HL-60 (cell line): Measurements from ENCODE around the gene MST1.

Experiments
- DNase-seq, 2 experiments: peaks; one replicate each; pipeline ENCODE4 v3.0.0-alpha.2; 2010 to 2020; ENCODE audit warnings: low read depth in 1 of 2, low spot score in 1 of 2
- H3K27ac ChIP-seq: fragments of 250-450 bp; sonication (Bioruptor Pico); replicated peaks from 2 replicates; pipeline ENCODE4 v1.5.1; 2020; ENCODE audit warnings: mild to moderate bottlenecking, moderate library complexity
- H3K27me3 ChIP-seq: fragments of 250-450 bp; sonication (Bioruptor Pico); 2 replicates; pipeline ENCODE4 v1.5.1; 2021; ENCODE audit warnings: mild to moderate bottlenecking, moderate library complexity; ENCODE audit not compliant: insufficient read depth, poor library complexity, severe bottlenecking
- H3K4me3 ChIP-seq: replicated peaks from 2 replicates; pipeline ENCODE4 v1.5.1; 2011; ENCODE audit warnings: mild to moderate bottlenecking, control low read depth, low read length; ENCODE audit not compliant: insufficient read depth
- GABPA ChIP-seq: IDR thresholded peaks from 2 replicates; pipeline ENCODE4 v1.6.1; 2012; ENCODE audit warnings: low read depth
- POLR2AphosphoS5 ChIP-seq: IDR thresholded peaks from 2 replicates; pipeline ENCODE4 v1.6.1; 2012; ENCODE audit warnings: low read depth
- REST ChIP-seq: IDR thresholded peaks from 2 replicates; pipeline ENCODE4 v1.6.1; 2012; ENCODE audit warnings: low read depth; ENCODE audit not compliant: insufficient replicate concordance
- SPI1 ChIP-seq: IDR thresholded peaks from 2 replicates; pipeline ENCODE4 v1.6.1; 2012; ENCODE audit warnings: low read depth, mild to moderate bottlenecking, borderline replicate concordance
- TF ChIP-seq, protein P1 (sequence below): IDR thresholded peaks from one replicate; pipeline ENCODE4 v1.5.1; 2011; ENCODE audit warnings: low read length, control low read depth, inconsistent platforms; ENCODE audit not compliant: insufficient read depth

Gene MST1

DNA sequence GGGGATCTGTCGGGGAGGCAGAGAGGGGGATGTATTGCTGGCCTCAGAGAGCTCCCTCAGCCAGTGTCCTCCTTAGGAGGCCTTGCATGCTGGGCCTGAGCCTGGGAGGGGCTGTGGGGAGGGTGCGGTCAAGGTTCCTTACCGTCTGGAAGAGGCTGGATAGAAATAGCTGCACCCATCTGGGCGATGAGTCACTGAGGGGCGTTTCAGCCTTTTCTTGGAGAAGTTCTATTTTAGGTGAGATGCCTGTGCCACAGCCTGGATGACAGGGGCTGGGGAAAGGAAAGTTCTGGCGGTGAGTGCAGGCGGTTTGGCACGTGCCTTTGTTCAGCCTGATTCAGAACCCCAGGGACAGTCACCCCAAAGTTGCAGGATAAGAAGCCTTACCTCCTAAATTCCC, 50.8 kb downstream of the MST1 start:
- DNase-seq: peak in 1 of 2 experiments; percentile 17
- no peak overlapping the region for H3K27ac ChIP-seq

GRCh38 chr3:49636883-49637609, 52.2 kb downstream of the MST1 start:
- no peak overlapping the region for H3K27ac ChIP-seq
- TF ChIP-seq, protein P1, sequence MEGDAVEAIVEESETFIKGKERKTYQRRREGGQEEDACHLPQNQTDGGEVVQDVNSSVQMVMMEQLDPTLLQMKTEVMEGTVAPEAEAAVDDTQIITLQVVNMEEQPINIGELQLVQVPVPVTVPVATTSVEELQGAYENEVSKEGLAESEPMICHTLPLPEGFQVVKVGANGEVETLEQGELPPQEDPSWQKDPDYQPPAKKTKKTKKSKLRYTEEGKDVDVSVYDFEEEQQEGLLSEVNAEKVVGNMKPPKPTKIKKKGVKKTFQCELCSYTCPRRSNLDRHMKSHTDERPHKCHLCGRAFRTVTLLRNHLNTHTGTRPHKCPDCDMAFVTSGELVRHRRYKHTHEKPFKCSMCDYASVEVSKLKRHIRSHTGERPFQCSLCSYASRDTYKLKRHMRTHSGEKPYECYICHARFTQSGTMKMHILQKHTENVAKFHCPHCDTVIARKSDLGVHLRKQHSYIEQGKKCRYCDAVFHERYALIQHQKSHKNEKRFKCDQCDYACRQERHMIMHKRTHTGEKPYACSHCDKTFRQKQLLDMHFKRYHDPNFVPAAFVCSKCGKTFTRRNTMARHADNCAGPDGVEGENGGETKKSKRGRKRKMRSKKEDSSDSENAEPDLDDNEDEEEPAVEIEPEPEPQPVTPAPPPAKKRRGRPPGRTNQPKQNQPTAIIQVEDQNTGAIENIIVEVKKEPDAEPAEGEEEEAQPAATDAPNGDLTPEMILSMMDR: no peak
- TF ChIP-seq GABPA (no peak), SPI1 (no peak), POLR2AphosphoS5 (no peak), REST (no peak)
- no peak overlapping the region for H3K4me3 ChIP-seq
- DNase-seq: no peak
- H3K27me3 ChIP-seq: no peaks in the 10 kb centered on the region

More for the DNA sequence above, 50.8 kb downstream of the MST1 start:
- no peaks in the 10 kb centered on the region for H3K27me3 ChIP-seq
- no peak for TF ChIP-seq POLR2AphosphoS5
- TF ChIP-seq GABPA: no peak
- TF ChIP-seq, protein P1: no peak
- TF ChIP-seq SPI1: no peak
- TF ChIP-seq REST: no peak
- no peak overlapping the region for H3K4me3 ChIP-seq

DNA sequence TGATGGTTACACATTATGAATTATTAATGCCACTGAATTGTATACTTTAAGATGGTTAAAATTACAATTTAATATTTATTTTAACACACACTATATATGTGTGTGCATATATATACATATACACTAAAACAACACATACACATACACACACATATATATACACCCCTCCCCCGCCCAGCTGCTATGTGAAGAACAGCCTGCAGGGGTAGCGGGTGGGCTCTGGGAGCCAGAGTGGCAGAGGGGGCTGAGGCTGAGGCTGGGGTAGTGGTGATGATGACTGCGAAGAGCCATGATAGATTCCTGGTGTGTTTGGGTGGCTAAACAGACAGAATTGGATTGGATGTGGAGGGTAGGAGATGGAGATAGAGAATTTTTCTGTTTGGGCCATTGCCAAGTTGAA, 54.5 kb downstream of the MST1 start:
- TF ChIP-seq SPI1: no peak
- TF ChIP-seq REST: no peak
- TF ChIP-seq GABPA: no peak
- H3K27ac ChIP-seq: no peak overlapping the region
- no peak for DNase-seq
- no peaks in the 10 kb centered on the region for H3K27me3 ChIP-seq
- no peak overlapping the region for H3K4me3 ChIP-seq
